ENCODE results near the gene EMCN.
A peak's percentile ranks its signal among the peaks of the same experiment; 100 is the strongest.
"Not testable (repeated sequence)": the region's sequence is repeated elsewhere in the genome, so short reads cannot be mapped to it uniquely, and the experiment has no call there.

Gene EMCN

DNA sequence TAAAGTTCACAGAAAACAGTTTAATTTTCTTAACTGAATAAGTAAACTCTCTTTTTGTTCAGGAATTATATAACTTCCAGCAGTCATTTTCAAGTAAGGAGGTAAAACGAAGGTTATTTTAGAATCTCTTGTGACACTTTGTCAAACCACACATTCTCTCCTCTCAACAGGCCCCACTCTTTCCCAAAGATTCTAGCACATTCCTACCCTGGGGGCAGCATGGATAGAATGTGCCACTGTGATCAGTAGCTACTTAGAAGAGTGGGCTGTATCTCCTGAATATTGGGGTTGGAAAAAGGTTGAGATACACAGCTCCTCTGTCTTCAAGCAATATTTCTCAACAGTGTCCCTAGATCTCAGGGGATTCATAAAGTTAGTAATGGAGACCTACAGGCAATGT lies 157.6 kb downstream of the EMCN start:
- H3K4me3 ChIP-seq (ENCODE audit: control insufficient read depth, low read depth, low read length), result no peak overlapping the region
- DNase-seq (ENCODE audit: low read depth), result no peak
- no peak for TF ChIP-seq CTCF (conservative IDR thresholded peaks at IDR 0.05; ENCODE audit: control insufficient read depth, insufficient read depth, low read depth, low read length)

DNA sequence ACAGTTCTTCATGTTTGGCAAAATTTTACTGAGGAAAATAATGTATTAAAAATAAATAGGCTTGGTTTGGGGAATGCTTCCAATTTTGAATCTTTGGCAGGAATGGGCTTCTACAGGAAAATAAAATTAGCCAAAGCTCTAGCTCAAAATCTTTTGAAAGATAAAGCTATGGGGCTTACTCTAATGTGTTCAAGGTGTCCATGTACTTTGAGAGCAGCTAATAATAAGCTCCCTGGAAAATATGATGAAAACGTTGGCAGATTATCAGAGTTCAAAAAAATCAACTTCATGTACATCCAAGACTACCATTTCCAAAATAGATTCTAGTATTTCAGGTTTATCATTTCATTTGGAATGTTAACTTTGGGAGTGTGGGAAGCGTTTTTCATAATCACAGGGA lies 158.4 kb downstream of the EMCN start:
- DNase-seq (ENCODE audit: low read depth), result no peak
- no peak for TF ChIP-seq CTCF (conservative IDR thresholded peaks at IDR 0.05; ENCODE audit: control insufficient read depth, insufficient read depth, low read depth, low read length)
- no peak overlapping the region for H3K4me3 ChIP-seq (ENCODE audit: control insufficient read depth, low read depth, low read length)

- TF ChIP-seq CTCF (conservative IDR thresholded peaks at IDR 0.05; ENCODE audit: control insufficient read depth, insufficient read depth, low read depth, low read length), result no peak
- peak; percentile 10 for DNase-seq (ENCODE audit: low read depth)
Observed at GRCh38 chr4:100357542-100357941, 160.3 kb downstream of the EMCN start.

GRCh38 chr4:100356172-100356571 lies 161.7 kb downstream of the EMCN start:
- no peak for TF ChIP-seq CTCF (conservative IDR thresholded peaks at IDR 0.05; ENCODE audit: control insufficient read depth, insufficient read depth, low read depth, low read length)
- H3K4me3 ChIP-seq (ENCODE audit: control insufficient read depth, low read depth, low read length), result no peak overlapping the region
- DNase-seq (ENCODE audit: low read depth), result peak; percentile 16

More at GRCh38 chr4:100357542-100357941, 160.3 kb downstream of the EMCN start:
- H3K4me3 ChIP-seq (ENCODE audit: control insufficient read depth, low read depth, low read length), result no peak overlapping the region

- H3K4me3 ChIP-seq (ENCODE audit: control insufficient read depth, low read depth, low read length); DNase-seq (ENCODE audit: low read depth): not testable (repeated sequence)
Observed at GRCh38 chr4:100352352-100352751, 165.5 kb downstream of the EMCN start.

DNA sequence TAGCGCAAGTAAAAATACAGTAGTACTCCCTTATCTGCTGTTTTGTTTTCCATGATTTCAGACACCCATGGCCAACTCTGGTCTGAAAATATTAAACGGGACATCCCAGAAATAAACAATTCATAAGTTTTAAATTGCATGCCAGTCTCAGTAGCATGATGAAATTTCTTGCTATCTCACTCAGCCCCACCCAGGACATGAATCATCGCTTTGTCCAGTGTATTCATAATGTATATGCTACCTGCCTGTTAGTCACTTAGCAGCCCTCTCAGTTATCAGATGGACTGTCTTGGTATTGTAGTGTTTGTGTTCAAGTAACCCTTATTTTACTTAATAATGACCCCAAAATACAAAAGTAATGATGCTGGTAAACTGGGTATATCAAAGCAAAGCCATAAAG lies 169.3 kb downstream of the EMCN start:
- peak; percentile 82 for DNase-seq (ENCODE audit: low read depth)
- no peak for TF ChIP-seq CTCF (conservative IDR thresholded peaks at IDR 0.05; ENCODE audit: control insufficient read depth, insufficient read depth, low read depth, low read length)
- H3K4me3 ChIP-seq (ENCODE audit: control insufficient read depth, low read depth, low read length), result no peak overlapping the region

DNA sequence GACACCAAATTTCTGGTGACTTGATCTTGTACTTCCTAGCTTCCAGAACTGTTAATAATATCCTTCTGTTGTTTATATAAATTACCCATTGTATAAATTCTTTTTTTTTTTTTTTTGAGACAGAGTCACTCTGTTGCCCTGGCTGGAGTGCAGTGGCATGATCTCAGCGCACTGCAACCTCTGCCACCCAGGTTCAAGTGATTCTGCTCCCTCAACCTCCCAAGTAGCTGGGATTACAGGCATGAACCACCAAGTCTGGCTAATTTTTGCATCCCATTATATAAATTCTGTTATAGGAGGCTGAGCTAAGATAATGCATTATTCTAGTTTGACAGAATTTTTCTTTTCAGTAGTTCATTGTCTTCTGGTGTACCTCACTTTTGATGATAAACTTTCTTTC lies 170.6 kb downstream of the EMCN start:
- no peak overlapping the region for H3K4me3 ChIP-seq (ENCODE audit: control insufficient read depth, low read depth, low read length)
- no peak for TF ChIP-seq CTCF (conservative IDR thresholded peaks at IDR 0.05; ENCODE audit: control insufficient read depth, insufficient read depth, low read depth, low read length)
- no peak for DNase-seq (ENCODE audit: low read depth)

Measured in fibroblast of mammary gland (primary cell).